ENCODE measurements around the gene INPP4A.
A peak's percentile ranks its signal among the peaks of the same experiment; 100 is the strongest.

The INPP4A gene

DNA sequence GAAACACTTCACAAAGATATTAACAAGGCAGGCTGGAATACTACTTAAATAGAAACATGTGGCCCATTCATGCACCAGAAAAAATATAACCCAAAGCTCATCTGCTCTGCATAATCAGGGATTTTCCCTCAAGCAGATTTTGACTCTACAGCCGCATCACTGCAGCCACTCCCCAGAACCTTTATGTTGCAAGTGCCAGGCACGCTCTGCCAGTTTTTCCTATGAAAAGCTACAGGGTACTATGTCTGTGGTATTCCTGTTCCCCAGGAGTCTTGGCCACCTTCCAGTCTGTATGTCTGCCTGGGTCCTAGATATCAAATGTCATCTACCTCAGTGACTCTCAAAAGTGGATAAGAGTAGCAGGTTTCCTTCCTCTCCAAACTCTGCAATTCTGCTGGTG lies 159.9 kb downstream of the INPP4A start:
- no peak for DNase-seq

GRCh38 chr2:98605076-98605475 lies 160.4 kb downstream of the INPP4A start:
- no peak for DNase-seq

- no peak for DNase-seq
These were observed 161.8 kb downstream of the INPP4A start for GRCh38 chr2:98606431-98606830.

DNA sequence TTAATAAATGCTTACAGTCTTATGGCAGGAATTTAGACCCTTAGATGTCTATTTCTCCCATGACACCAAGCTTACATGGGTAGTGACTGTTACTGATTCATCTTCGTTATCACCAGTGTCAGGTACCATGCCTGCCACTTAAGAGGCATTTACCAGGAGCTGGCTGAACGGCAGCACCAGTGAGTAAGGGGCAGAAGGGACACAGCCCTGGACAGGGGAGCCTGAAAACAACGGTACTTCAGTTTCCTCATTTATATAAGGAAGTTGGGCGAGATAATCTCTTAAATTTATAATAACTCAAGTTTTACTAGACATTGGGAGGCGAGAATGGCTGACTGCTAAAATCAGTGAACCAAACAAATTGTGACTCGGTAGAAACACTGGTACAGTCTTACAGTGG lies 162.4 kb downstream of the INPP4A start:
- DNase-seq: no peak

- DNase-seq: no peak
These were observed 163.1 kb downstream of the INPP4A start for GRCh38 chr2:98607741-98608115.

DNA sequence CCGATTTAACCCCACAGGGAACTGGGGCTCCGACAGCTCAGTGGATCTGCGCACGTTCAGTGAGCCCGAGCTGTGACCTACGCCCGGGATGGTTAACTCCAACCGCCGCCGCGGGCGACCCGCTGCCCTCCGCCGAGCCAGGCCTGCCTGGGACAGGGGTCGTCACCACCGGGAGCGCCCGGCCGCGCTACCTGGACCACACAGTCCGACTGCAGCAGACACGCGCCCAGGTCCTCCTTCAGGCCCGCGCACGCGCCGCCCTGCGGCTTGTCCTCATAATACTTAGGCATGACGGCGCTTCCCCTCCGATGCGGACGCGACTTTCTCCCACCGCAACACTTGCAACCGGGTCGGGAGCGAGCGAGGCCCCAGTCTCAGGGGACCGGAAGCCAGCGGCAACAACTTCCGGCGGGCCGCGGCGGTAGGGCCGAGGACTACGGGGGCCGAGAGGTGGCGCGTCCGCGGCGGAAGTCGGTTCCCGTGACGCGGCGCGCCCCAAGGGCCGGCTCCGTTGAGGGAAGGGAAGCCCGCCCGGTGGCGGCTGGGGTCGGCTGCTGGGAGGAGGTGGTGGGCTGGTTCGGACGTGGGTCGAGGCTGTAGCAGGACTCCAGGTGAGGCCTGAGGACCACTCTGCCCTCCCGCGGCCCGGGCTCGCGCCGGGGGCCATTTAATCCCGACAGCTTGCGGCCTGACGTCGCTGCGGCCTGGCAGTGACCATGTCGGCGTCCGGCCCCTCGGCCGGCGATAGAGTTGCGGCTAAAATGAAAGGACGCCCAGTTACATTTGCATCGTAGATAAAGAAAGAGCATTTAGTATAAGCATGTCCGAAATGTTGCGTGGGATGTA lies 163.7 kb downstream of the INPP4A start, which contains the start of the genes COA5 and UNC50:
TSS of gene COA5 (minus strand) at position 397 of the 846 bp plus-strand sequence. CDS start at position 290, 107 bp downstream.
TSS of gene UNC50 (plus strand) at position 474 of the 846 bp plus-strand sequence. CDS start 1,171 bp downstream, outside the sequence.
- peak; percentile 67 for DNase-seq

- DNase-seq: no peak
These were observed 164.4 kb downstream of the INPP4A start for GRCh38 chr2:98608962-98609604.

DNA sequence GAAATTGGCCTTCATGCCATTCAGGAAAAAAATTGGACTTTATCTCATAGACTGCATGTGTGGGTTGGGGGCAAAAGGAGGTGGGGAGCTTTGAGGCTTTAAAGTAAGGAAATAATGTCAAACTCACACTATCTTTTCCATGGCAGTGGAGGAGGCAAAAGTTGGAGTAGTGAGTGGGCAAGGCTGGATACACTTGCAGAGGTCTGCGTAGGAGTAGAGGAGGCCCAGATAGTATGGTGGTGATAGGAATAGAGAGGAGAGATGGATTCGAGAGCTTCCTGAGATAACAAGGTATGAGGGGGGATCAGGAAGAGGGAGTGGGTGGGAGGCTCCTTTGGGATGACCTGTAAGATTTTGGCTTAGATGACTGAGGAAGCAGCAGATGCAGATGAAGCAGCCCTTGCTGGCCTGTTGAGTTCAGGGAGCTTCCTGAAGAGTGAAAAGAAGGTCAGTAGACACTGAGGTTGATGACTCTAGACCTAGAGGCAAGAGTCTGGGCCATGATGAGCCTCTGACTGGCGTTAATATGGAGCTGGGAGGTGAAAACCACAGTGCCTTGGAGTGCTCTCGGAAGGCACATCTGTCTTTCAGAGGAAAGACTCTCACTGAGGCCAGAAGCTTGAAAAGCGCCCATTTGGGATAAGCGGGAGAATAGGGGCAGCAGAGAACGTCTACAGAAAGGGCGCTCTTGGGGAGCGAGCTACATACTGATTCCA lies 169.5 kb downstream of the INPP4A start:
- DNase-seq: no peak

- DNase-seq: no peak
These were observed 170.8 kb downstream of the INPP4A start for GRCh38 chr2:98615481-98615880.

- DNase-seq: no peak
These were observed 172.5 kb downstream of the INPP4A start for GRCh38 chr2:98617149-98617548.

GRCh38 chr2:98623657-98624056 lies 179.0 kb downstream of the INPP4A start:
- no peak for DNase-seq

DNA sequence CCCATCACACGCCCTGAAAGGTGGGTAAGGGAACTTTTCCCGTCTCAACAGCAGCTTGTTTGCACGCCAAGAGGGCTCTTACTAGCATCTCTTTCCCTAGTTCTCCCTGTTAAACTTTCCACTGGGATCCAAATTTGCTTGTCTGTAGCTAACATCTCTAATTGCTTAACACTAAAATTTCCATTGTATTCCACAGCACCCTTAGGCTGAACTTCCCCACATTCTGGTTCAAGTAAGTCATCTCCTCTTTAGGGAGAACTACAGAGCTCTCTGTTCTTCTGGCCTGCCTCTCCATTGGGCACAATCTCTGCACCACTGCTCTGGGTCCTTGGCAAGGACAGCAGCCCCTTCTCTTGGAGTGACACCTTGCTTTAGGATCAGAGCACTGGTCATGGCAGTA lies 187.7 kb downstream of the INPP4A start:
- DNase-seq: no peak

- no peak for DNase-seq
These were observed 189.9 kb downstream of the INPP4A start for GRCh38 chr2:98634406-98635092.

- no peak for DNase-seq
These were observed 192.9 kb downstream of the INPP4A start for GRCh38 chr2:98637401-98638147.

DNA sequence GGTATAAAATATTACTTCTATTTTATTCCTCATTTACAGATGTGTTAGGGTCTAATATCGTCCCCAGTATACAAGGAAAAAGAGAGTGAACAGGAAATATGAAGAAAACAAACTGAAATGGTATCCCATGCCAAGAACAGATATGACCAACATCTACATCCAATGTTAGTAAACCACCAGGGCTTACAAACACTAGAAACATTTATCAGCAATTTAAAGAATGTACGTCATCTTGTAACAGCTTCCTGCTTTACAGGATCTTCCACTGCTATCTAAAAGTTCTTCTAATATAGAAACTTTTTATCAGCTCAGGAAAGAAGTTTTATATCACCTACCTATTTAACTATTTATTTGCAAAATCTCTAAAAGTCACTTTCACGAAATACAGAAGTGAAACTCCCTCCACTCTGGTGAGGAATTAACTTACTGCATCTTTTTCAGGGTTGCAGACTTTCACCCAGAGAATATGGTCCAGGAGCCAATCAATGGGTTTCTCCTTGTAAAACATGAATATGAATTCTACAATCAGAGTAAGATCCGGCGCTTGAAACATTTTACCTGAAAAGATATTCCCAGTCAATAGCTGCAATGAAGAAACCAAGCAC lies 198.9 kb downstream of the INPP4A start:
- no peak for DNase-seq
